Measurements from ENCODE around the gene COG7.

GRCh38 chr16:23362460-23363317, 90.3 kb downstream of the COG7 start:
- TF ChIP-seq CTCF (IDR thresholded peaks at IDR 0.05; ENCODE audit: low read depth, low read length), result no peak
- TF ChIP-seq EZH2phosphoT487 (IDR thresholded peaks at IDR 0.05; ENCODE audit: low read depth), result no peak
